Fibroblast of the aortic adventitia (primary cell): Measurements from ENCODE around the gene AIMP1. TPM values are rescaled to one million over a fixed set of nuclear protein-coding genes. Genes with fewer than 3 reads are reported as not detected.
"Not testable (repeated sequence)": the region's sequence is repeated elsewhere in the genome, so short reads cannot be mapped to it uniquely, and the experiment has no call there.

Experiments
- DNase-seq: peaks from one replicate; pipeline ENCODE4 v3.0.0-alpha.2; 2010; ENCODE audit warnings: low read depth
- H3K4me3 ChIP-seq: 2 replicates; pipeline ENCODE4 v1.5.1; 2011; ENCODE audit warnings: low read depth, mild to moderate bottlenecking, control low read depth, low read length, moderate library complexity
- total RNA-seq: library from RNA; depleted of rRNA; stranded (reverse); fragments of >200 nt; gene quantifications from 2 replicates; pipeline ENCODE4 v1.2.3, GENCODE V29; 2012; ENCODE audit warnings: low replicate concordance
- TF ChIP-seq, protein P1 (sequence below): IDR thresholded peaks from 2 replicates; pipeline ENCODE4 v1.5.1; 2011; ENCODE audit warnings: mild to moderate bottlenecking, low read length, control low read depth, inconsistent platforms; ENCODE audit not compliant: insufficient read depth

AIMP1 gene
- total RNA-seq, 1 donor = 30.7 TPM

DNA sequence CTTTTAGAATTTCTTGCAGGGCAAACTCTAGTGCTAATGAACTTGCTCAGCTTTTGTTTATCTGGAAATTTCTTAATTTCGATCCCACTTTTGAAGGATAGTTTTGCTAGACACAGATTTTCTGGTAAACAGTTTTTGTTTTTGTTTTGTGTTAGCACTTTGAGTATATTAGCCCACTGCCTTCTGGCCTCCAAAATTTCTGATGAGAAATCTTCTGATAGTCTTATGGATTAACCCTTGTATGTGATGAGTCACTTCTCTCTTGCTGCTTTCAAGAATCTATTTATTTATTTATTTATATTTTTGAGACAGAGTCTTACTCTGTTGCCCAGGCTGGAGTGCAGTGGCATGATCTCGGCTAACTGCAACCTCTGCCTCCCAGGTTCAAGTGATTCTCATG lies 79.2 kb downstream of the AIMP1 start:
- TF ChIP-seq, protein P1, sequence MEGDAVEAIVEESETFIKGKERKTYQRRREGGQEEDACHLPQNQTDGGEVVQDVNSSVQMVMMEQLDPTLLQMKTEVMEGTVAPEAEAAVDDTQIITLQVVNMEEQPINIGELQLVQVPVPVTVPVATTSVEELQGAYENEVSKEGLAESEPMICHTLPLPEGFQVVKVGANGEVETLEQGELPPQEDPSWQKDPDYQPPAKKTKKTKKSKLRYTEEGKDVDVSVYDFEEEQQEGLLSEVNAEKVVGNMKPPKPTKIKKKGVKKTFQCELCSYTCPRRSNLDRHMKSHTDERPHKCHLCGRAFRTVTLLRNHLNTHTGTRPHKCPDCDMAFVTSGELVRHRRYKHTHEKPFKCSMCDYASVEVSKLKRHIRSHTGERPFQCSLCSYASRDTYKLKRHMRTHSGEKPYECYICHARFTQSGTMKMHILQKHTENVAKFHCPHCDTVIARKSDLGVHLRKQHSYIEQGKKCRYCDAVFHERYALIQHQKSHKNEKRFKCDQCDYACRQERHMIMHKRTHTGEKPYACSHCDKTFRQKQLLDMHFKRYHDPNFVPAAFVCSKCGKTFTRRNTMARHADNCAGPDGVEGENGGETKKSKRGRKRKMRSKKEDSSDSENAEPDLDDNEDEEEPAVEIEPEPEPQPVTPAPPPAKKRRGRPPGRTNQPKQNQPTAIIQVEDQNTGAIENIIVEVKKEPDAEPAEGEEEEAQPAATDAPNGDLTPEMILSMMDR = no peak
- DNase-seq = no peak
- H3K4me3 ChIP-seq = no peak overlapping the region

- H3K4me3 ChIP-seq = not testable (repeated sequence)
Measured at GRCh38 chr4:106398898-106399297, 82.5 kb downstream of the AIMP1 start.

More at GRCh38 chr4:106398898-106399297, 82.5 kb downstream of the AIMP1 start:
- not testable (repeated sequence) for DNase-seq

Other genes starting within 250 kb of the AIMP1 start
- 59.7 and 163 TPM in 2 replicates for gene TBCK, start 341 bp upstream of the AIMP1 start, total RNA-seq
- not detected in 2 replicates for gene GIMD1, start 52.2 kb downstream of the AIMP1 start, total RNA-seq